HL-60 (cell line): ENCODE data around the gene ELOVL6.

ENCODE experiments used
- CTCF ChIP-seq: IDR thresholded peaks from one replicate; pipeline ENCODE4 v1.5.1; 2011; ENCODE audit warnings: low read length, control low read depth, inconsistent platforms; ENCODE audit not compliant: insufficient read depth
- GABPA ChIP-seq: IDR thresholded peaks from 2 replicates; pipeline ENCODE4 v1.6.1; 2012; ENCODE audit warnings: low read depth
- POLR2AphosphoS5 ChIP-seq: IDR thresholded peaks from 2 replicates; pipeline ENCODE4 v1.6.1; 2012; ENCODE audit warnings: low read depth
- REST ChIP-seq: IDR thresholded peaks from 2 replicates; pipeline ENCODE4 v1.6.1; 2012; ENCODE audit warnings: low read depth; ENCODE audit not compliant: insufficient replicate concordance

GRCh38 chr4:110171971-110172370, 26.4 kb downstream of the ELOVL6 start:
- TF ChIP-seq CTCF (no peak), GABPA (no peak), POLR2AphosphoS5 (no peak), REST (no peak)
